Measurements from ENCODE around the gene SV2B.

DNA sequence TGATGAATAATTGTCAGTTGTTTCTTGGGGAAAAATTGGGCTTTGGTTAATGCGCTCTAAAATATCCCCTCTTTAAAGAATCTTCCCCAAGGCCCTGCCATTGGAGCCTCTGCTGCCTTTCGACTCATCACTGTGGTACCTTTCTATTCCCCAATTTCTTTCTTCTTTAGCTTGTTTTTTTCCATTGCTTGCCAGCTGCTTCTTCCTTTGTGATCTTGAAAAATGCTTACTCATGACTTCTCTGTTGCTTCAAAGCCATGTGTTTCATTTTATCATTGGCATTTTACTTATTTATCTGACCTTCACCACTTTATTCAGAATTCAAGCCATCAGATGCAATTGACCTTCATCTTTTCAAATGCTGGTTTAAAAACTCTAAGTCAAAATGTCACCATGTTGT lies 84.4 kb downstream of the SV2B start:
- no peak for TF ChIP-seq POLR2A (IDR thresholded peaks at IDR 0.05)
- TF ChIP-seq, protein P1, sequence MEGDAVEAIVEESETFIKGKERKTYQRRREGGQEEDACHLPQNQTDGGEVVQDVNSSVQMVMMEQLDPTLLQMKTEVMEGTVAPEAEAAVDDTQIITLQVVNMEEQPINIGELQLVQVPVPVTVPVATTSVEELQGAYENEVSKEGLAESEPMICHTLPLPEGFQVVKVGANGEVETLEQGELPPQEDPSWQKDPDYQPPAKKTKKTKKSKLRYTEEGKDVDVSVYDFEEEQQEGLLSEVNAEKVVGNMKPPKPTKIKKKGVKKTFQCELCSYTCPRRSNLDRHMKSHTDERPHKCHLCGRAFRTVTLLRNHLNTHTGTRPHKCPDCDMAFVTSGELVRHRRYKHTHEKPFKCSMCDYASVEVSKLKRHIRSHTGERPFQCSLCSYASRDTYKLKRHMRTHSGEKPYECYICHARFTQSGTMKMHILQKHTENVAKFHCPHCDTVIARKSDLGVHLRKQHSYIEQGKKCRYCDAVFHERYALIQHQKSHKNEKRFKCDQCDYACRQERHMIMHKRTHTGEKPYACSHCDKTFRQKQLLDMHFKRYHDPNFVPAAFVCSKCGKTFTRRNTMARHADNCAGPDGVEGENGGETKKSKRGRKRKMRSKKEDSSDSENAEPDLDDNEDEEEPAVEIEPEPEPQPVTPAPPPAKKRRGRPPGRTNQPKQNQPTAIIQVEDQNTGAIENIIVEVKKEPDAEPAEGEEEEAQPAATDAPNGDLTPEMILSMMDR (IDR thresholded peaks at IDR 0.05): no peak

Measured in testis (tissue), 2 donors.